ENCODE measurements around the gene FXYD3.

Gene FXYD3

GRCh38 chr19:35073941-35074340 is 41.7 kb upstream of the FXYD3 start:
- no peak overlapping the region for H3K9ac ChIP-seq
- H3K4me3 ChIP-seq (IDR thresholded peaks at IDR 0.05; ENCODE audit: insufficient read depth, low read depth, low read length) = no peak overlapping the region
- no peaks in the 10 kb centered on the region for H3K79me2 ChIP-seq (ENCODE audit: insufficient read depth, low read depth)
- no peak overlapping the region for H3K4me2 ChIP-seq
- H4K20me1 ChIP-seq (ENCODE audit: insufficient read depth) = no peaks in the 10 kb centered on the region
- H3K4me1 ChIP-seq (ENCODE audit: low read depth, poor library complexity, severe bottlenecking) = no peaks in the 10 kb centered on the region
- TF ChIP-seq CTCF (conservative IDR thresholded peaks at IDR 0.05; ENCODE audit: low read depth, low read length) = no peak
- H3K27me3 ChIP-seq (ENCODE audit: insufficient read depth, low read depth) = peaks cover 49% of the 10 kb centered on the region
- no peak overlapping the region for H3K27ac ChIP-seq
- H2AFZ ChIP-seq (ENCODE audit: low read depth) = no peak overlapping the region
- H3K36me3 ChIP-seq (ENCODE audit: insufficient read depth) = no peaks in the 10 kb centered on the region

GRCh38 chr19:35074426-35075201 is 41.0 kb upstream of the FXYD3 start:
- Histone ChIP-seq H3K4me2 (no peak overlapping the region), H3K4me1 (ENCODE audit: low read depth, poor library complexity, severe bottlenecking) (no peaks in the 10 kb centered on the region), H3K36me3 (ENCODE audit: insufficient read depth) (no peaks in the 10 kb centered on the region), H3K4me3 (IDR thresholded peaks at IDR 0.05; ENCODE audit: insufficient read depth, low read depth, low read length) (no peak overlapping the region), H2AFZ (ENCODE audit: low read depth) (no peak overlapping the region), H3K9ac (no peak overlapping the region), H3K79me2 (ENCODE audit: insufficient read depth, low read depth) (no peaks in the 10 kb centered on the region), H3K27ac (no peak overlapping the region), H4K20me1 (ENCODE audit: insufficient read depth) (no peaks in the 10 kb centered on the region), H3K27me3 (ENCODE audit: insufficient read depth, low read depth) (peaks cover 49% of the 10 kb centered on the region; the same call in 1 of the 2 replicates)
- TF ChIP-seq CTCF (conservative IDR thresholded peaks at IDR 0.05; ENCODE audit: low read depth, low read length) = no peak

GRCh38 chr19:35075202-35076025 is 40.2 kb upstream of the FXYD3 start:
- Histone ChIP-seq H4K20me1 (ENCODE audit: insufficient read depth) (no peaks in the 10 kb centered on the region), H3K27ac (no peak overlapping the region), H3K36me3 (ENCODE audit: insufficient read depth) (no peaks in the 10 kb centered on the region), H3K9ac (no peak overlapping the region), H3K4me2 (no peak overlapping the region), H2AFZ (ENCODE audit: low read depth) (no peak overlapping the region), H3K27me3 (ENCODE audit: insufficient read depth, low read depth) (peaks cover 41% of the 10 kb centered on the region; the same call in 1 of the 2 replicates), H3K79me2 (ENCODE audit: insufficient read depth, low read depth) (no peaks in the 10 kb centered on the region), H3K4me1 (ENCODE audit: low read depth, poor library complexity, severe bottlenecking) (no peaks in the 10 kb centered on the region), H3K4me3 (IDR thresholded peaks at IDR 0.05; ENCODE audit: insufficient read depth, low read depth, low read length) (no peak overlapping the region)
- no peak for TF ChIP-seq CTCF (conservative IDR thresholded peaks at IDR 0.05; ENCODE audit: low read depth, low read length)

GRCh38 chr19:35076026-35076370 is 39.6 kb upstream of the FXYD3 start:
- Histone ChIP-seq H3K4me3 (IDR thresholded peaks at IDR 0.05; ENCODE audit: insufficient read depth, low read depth, low read length) (no peak overlapping the region), H3K36me3 (ENCODE audit: insufficient read depth) (no peaks in the 10 kb centered on the region), H3K27me3 (ENCODE audit: insufficient read depth, low read depth) (peaks cover 35% of the 10 kb centered on the region; the same call in 1 of the 2 replicates), H3K79me2 (ENCODE audit: insufficient read depth, low read depth) (no peaks in the 10 kb centered on the region), H2AFZ (ENCODE audit: low read depth) (no peak overlapping the region), H3K9ac (no peak overlapping the region), H4K20me1 (ENCODE audit: insufficient read depth) (no peaks in the 10 kb centered on the region), H3K4me1 (ENCODE audit: low read depth, poor library complexity, severe bottlenecking) (no peaks in the 10 kb centered on the region), H3K27ac (no peak overlapping the region), H3K4me2 (no peak overlapping the region)
- no peak for TF ChIP-seq CTCF (conservative IDR thresholded peaks at IDR 0.05; ENCODE audit: low read depth, low read length)
